T-helper 2 cell treated with Interferon-gamma antibody and Interleukin-4, amounts not matched to agents 5 μg/mL and 100 μg/mL, for 36 hours (primary cell): Measurements from ENCODE around the gene PFKM.

Experiments used
- DNase-seq: peaks from one replicate; pipeline ENCODE4 v3.0.0; 2021; ENCODE audit warnings: low spot score
- H3K27ac Mint-ChIP-seq: one replicate; pipeline ENCODE4 v1.8.0; 2021; ENCODE audit warnings: mild to moderate bottlenecking, mixed read lengths
- H3K27me3 Mint-ChIP-seq: one replicate; pipeline ENCODE4 v1.8.0; 2021; ENCODE audit warnings: low read depth, mixed read lengths
- H3K36me3 Mint-ChIP-seq: one replicate; pipeline ENCODE4 v1.8.0; 2021; ENCODE audit warnings: low read depth, mixed read lengths
- H3K4me1 Mint-ChIP-seq: one replicate; pipeline ENCODE4 v1.8.0; 2021; ENCODE audit warnings: low read depth, mixed read lengths
- H3K4me3 Mint-ChIP-seq: one replicate; pipeline ENCODE4 v1.8.0; 2022; ENCODE audit warnings: mild to moderate bottlenecking, moderate library complexity, mixed read lengths
- H3K9me3 Mint-ChIP-seq: one replicate; pipeline ENCODE4 v1.8.0; 2021; ENCODE audit warnings: mixed read lengths

PFKM gene

GRCh38 chr12:48180857-48181495 lies 61.8 kb downstream of the PFKM start:
- no peaks in the 10 kb centered on the region for H3K9me3 Mint-ChIP-seq
- H3K4me1 Mint-ChIP-seq, result peaks cover 15% of the 10 kb centered on the region
- peaks cover 61% of the 10 kb centered on the region for H3K27me3 Mint-ChIP-seq
- no peaks in the 10 kb centered on the region for H3K36me3 Mint-ChIP-seq
- DNase-seq, result no peak
- H3K27ac Mint-ChIP-seq, result no peak overlapping the region
- no peak overlapping the region for H3K4me3 Mint-ChIP-seq

- Mint-ChIP-seq H3K36me3 (no peaks in the 10 kb centered on the region), H3K27me3 (peaks cover 62% of the 10 kb centered on the region), H3K4me3 (peak overlapping the region; percentile 91), H3K27ac (no peak overlapping the region), H3K9me3 (no peaks in the 10 kb centered on the region), H3K4me1 (peaks cover 12% of the 10 kb centered on the region)
- no peak for DNase-seq
Measured at GRCh38 chr12:48182631-48183030, 63.5 kb downstream of the PFKM start.

- no peaks in the 10 kb centered on the region for H3K9me3 Mint-ChIP-seq
- H3K4me1 Mint-ChIP-seq, result peaks cover 12% of the 10 kb centered on the region
- peak within 1 kb of the TSS; percentile 65 for H3K27ac Mint-ChIP-seq
- H3K4me3 Mint-ChIP-seq, result peak within 1 kb of the TSS; percentile 91
- H3K27me3 Mint-ChIP-seq, result peaks cover 62% of the 10 kb centered on the region
- DNase-seq, result peak; percentile 67
- H3K36me3 Mint-ChIP-seq, result no peaks in the 10 kb centered on the region
Measured at GRCh38 chr12:48183091-48183875, 64.1 kb downstream of the PFKM start, which contains the start of gene CCDC184. TSS of gene CCDC184 (plus strand) at chr12:48183644. CDS start at chr12:48184123, 479 bp downstream.

GRCh38 chr12:48183876-48184548 lies 64.8 kb downstream of the PFKM start:
- H3K4me1 Mint-ChIP-seq, result peaks cover 12% of the 10 kb centered on the region
- peaks cover 58% of the 10 kb centered on the region for H3K27me3 Mint-ChIP-seq
- H3K27ac Mint-ChIP-seq, result no peak overlapping the region
- peak overlapping the region; percentile 50 for H3K4me3 Mint-ChIP-seq
- H3K9me3 Mint-ChIP-seq, result no peaks in the 10 kb centered on the region
- H3K36me3 Mint-ChIP-seq, result no peaks in the 10 kb centered on the region
- DNase-seq, result no peak

- no peaks in the 10 kb centered on the region for H3K36me3 Mint-ChIP-seq
- peaks cover 12% of the 10 kb centered on the region for H3K4me1 Mint-ChIP-seq
- H3K9me3 Mint-ChIP-seq, result no peaks in the 10 kb centered on the region
- peak overlapping the region; percentile 23 for H3K27ac Mint-ChIP-seq
- H3K27me3 Mint-ChIP-seq, result peaks cover 55% of the 10 kb centered on the region
- no peak for DNase-seq
- H3K4me3 Mint-ChIP-seq, result peak overlapping the region; percentile 33
Measured at GRCh38 chr12:48184549-48184922, 65.4 kb downstream of the PFKM start.

DNA sequence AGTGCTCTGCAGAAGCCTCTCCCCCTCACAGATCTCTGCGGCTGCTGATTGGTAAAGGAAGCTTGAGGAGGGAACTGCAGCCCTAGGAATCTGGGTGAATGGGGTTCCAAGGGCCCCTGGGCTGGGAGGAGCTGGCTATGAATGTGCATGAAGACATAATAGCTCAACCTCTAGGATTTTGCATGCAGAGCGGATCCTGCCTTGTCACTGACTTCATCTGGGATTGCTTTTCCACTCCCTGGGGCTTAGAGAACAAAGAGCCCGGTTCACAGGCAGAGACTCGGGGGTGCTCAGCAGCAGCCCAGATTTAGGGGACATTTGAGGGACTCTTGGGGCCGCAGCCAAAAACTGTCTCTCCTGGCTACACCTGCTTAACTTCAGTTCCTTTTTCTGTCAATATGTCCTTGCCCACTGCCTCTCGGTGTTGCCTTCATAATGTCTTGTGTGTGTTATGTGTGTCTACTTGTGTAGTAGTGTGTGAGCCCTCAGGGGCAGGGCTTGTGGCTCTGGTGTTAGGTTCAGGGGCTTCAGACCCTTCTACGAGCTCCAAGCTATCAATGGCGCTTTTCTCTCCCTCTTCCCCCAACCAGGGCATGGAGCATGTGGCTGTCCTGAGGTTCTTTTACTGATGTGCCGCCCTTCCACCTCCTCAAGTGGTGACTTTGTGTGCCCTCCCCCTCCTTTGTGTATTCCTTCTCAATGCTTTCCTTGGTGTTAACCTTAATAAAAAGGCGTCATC lies 66.2 kb downstream of the PFKM start:
- no peaks in the 10 kb centered on the region for H3K9me3 Mint-ChIP-seq
- H3K27me3 Mint-ChIP-seq, result peaks cover 60% of the 10 kb centered on the region
- H3K4me3 Mint-ChIP-seq, result no peak overlapping the region
- no peak for DNase-seq
- peaks cover 12% of the 10 kb centered on the region for H3K4me1 Mint-ChIP-seq
- no peak overlapping the region for H3K27ac Mint-ChIP-seq
- no peaks in the 10 kb centered on the region for H3K36me3 Mint-ChIP-seq

- peaks cover 9% of the 10 kb centered on the region for H3K4me1 Mint-ChIP-seq
- peaks cover 57% of the 10 kb centered on the region for H3K27me3 Mint-ChIP-seq
- DNase-seq, result no peak
- H3K27ac Mint-ChIP-seq, result no peak overlapping the region
- no peaks in the 10 kb centered on the region for H3K9me3 Mint-ChIP-seq
- H3K4me3 Mint-ChIP-seq, result no peak overlapping the region
- H3K36me3 Mint-ChIP-seq, result no peaks in the 10 kb centered on the region
Measured at GRCh38 chr12:48187916-48188695, 68.9 kb downstream of the PFKM start.

GRCh38 chr12:48189331-48190125 lies 70.4 kb downstream of the PFKM start:
- Mint-ChIP-seq H3K27ac (no peak overlapping the region), H3K9me3 (no peaks in the 10 kb centered on the region), H3K4me1 (peaks cover 7% of the 10 kb centered on the region), H3K4me3 (no peak overlapping the region), H3K36me3 (no peaks in the 10 kb centered on the region), H3K27me3 (peaks cover 66% of the 10 kb centered on the region)
- DNase-seq, result peak; percentile 45

DNA sequence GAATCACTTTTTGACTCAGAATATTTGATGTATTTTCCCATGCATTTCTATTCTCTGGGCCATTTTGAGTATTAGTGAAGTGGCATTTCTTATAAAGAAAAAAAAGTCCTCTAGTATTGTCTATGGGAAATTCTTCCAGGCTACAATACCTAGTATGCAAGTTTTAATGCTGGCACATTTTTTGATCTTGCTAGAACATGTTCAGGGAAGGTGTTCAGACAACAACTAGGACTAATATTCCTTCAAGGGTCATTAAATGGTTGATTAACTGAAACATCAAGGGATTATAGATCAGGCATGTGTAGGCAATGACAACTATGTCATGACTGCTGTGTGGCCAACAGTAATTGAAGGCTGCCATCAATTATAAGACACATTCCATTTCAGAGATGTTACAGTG lies 71.9 kb downstream of the PFKM start:
- peaks cover 7% of the 10 kb centered on the region for H3K4me1 Mint-ChIP-seq
- no peak overlapping the region for H3K27ac Mint-ChIP-seq
- H3K27me3 Mint-ChIP-seq, result peaks cover 62% of the 10 kb centered on the region
- no peaks in the 10 kb centered on the region for H3K9me3 Mint-ChIP-seq
- no peak overlapping the region for H3K4me3 Mint-ChIP-seq
- DNase-seq, result no peak
- H3K36me3 Mint-ChIP-seq, result no peaks in the 10 kb centered on the region

DNA sequence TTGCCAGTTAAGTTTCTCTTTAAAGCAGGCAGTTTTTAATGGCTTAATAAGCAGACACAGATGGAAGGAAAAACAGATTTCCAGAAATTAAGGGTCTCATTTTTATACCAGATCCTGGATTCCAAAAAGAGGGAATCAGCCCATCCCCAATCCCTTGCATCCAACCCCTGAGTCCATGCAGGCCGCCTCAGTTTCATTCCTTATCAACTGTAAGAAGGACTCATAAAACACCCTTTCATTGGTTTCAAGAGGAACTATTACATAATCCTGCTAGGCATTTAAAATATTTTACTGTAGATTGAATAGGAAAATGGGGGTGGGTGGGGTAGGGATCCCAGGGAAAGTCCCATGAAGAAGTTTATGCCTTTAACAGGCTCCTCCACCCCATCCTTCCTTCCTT lies 73.7 kb downstream of the PFKM start:
- no peak overlapping the region for H3K4me3 Mint-ChIP-seq

DNA sequence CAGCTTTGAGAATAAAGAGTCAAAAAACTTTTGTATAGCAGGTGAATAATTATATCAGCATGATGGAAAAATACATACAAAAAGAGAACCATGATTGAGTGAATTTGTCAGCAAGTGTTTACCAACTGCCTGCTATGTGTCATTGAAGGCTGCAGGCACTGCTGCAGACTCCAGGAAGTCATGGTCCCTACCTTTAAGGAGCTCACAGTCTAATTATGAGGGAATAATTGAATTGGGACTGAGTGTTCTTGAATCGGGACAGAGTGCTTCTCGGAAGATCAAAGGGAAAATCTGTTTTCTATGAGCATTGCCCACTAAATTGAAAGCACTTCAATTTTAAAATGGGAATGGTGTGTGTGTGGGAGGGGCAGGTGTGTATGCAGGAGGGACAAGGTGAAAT lies 74.5 kb downstream of the PFKM start:
- Mint-ChIP-seq H3K36me3 (no peaks in the 10 kb centered on the region), H3K27me3 (peaks cover 47% of the 10 kb centered on the region), H3K4me1 (peaks cover 12% of the 10 kb centered on the region), H3K9me3 (no peaks in the 10 kb centered on the region), H3K27ac (no peak overlapping the region), H3K4me3 (no peak overlapping the region)
- DNase-seq, result no peak

More for the DNA sequence above, 73.7 kb downstream of the PFKM start:
- H3K36me3 Mint-ChIP-seq, result no peaks in the 10 kb centered on the region
- no peak overlapping the region for H3K27ac Mint-ChIP-seq
- no peak for DNase-seq
- no peaks in the 10 kb centered on the region for H3K9me3 Mint-ChIP-seq
- H3K4me1 Mint-ChIP-seq, result peaks cover 12% of the 10 kb centered on the region
- peaks cover 50% of the 10 kb centered on the region for H3K27me3 Mint-ChIP-seq

GRCh38 chr12:48194799-48195201 lies 75.6 kb downstream of the PFKM start:
- no peaks in the 10 kb centered on the region for H3K9me3 Mint-ChIP-seq
- no peak for DNase-seq
- H3K4me1 Mint-ChIP-seq, result peaks cover 23% of the 10 kb centered on the region
- peaks cover 46% of the 10 kb centered on the region for H3K27me3 Mint-ChIP-seq
- no peak overlapping the region for H3K27ac Mint-ChIP-seq
- peaks cover 1% of the 10 kb centered on the region for H3K36me3 Mint-ChIP-seq
- no peak overlapping the region for H3K4me3 Mint-ChIP-seq
